DMS79 (cell line): ENCODE data around the gene RASL10B.

Source experiments
- DNase-seq: peaks from one replicate; lab custom pipeline; 2025; lab: John Stamatoyannopoulos, UW

Gene RASL10B

DNA sequence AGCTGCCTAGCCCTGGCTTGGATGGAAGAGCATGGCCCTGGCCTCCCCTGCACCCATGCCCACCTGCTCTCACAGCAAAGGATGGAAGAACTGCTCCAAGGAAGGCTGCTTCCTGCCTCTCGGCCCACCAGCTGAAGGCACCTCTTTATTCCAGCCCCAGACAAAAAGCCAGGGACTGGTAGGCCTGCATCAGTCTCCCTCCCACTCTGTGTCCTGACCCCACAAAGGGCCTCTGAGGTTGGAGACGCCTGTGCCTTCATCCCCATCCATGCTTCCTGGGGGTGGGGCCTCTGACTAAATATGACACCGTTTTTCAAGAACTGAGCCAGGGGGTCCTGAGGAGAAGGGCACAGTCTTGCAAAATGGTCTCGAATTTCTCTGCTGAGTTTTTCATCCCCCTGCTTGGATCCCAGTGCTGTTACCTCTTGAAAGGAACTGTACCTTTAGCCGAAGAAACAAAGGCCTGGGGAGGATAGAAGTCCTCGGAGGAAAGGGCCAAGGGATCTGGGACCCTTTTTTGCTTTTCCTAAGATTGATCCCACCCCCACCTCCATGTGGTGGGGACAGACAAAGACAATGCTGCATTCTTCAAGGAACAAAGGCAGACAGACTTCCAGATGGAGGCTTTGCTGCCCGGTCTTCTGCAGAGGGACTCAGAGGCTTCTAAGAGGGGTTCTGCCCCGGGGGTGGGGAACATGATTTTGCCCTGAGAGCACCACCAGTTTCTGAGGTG is 34.5 kb downstream of the RASL10B start:
- DNase-seq: no peak

DNA sequence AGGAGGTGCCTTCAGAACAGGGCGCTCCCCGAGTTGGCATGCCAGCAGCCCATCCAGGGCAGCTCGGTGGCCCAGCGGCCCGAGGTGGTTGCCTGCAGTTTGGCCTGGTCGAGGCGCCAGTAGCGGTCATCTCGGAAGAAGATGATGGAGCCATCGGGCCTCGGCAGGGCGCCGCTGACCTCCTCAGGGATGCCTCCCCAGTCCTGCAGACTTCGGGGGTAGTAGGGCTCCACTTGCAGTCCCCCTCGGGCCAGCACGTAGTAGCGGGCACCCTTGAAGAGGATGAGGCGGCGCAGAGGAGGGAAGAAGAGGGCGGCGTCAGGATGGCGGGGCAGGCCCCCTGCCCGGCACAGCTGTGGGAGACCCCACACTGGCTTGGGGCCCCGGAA is 35.0 kb downstream of the RASL10B start:
- DNase-seq: no peak

DNA sequence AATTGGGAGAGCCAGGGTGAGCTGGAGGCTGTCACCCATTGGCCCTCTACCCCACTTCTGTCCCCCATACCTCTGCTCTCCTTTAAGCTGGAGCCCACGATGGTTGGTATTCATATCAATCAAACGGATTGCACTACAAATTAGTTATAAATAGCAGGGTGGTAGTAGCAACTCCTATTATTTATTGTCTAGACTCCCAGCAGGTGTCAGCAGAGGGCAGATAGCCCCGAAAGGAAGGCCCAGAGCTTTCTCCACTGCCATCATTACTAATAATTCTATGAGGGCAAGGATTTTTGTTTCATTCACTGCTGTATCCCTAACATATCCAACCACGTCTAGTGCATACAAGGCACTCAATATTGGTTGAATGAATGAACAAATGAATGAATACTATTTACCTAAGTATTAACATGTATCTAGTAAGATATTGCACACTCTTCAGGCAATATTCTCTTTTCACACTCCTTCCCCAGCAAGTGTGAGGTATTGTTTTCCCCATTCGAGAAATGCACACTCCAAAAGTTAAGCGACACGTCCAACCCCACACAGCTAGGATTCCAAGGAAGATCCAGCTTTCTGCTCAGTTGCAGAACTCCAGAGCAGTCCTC is 35.6 kb downstream of the RASL10B start:
- DNase-seq: no peak

DNA sequence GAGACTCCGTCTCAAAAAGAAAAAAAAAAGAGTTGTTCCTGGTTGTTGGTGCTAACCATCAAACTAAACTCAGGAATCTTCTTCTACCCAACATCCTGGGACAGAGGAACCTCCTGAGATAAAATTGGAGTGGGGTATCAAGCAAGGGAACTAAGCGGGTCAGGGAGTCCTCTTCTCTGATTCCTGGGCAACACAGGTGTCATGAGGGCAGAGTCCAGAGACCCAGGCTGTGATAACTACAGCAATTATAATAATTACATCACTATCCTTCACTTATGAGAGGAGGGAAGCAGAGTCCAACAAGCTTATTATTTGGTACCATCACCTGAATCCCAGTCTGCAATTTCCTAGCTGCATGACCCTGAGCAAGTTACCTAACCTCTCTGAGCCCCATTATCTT is 37.4 kb downstream of the RASL10B start:
- no peak for DNase-seq

DNA sequence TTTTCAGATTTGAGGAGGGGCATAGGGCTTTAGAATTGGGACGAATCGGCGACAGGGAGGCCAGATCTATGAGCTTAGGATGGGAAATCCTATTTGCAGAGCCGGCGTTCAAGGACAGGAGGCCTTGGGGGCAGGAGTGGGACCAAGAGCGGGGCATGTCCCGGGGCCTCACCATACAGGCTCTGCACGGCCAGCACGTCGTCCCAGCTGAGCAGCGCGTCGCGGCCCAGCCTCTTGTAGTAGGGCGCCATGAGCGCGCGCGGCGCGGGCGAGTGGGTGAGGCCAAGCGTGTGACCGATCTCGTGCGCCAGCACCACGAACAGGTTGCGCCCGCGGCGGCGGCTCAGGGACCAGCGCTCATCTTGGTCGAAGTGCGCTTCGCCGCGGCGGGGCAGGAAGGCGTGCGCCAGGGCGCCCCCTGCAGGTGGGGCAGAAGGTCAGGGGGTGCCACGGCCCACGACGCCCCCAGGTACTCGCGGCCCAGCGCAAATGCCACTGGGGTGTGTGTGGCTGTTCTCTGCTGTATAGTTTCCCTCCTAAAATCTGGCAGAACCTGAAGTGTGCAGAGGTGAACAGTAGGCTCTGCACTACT is 38.6 kb downstream of the RASL10B start:
- no peak for DNase-seq

DNA sequence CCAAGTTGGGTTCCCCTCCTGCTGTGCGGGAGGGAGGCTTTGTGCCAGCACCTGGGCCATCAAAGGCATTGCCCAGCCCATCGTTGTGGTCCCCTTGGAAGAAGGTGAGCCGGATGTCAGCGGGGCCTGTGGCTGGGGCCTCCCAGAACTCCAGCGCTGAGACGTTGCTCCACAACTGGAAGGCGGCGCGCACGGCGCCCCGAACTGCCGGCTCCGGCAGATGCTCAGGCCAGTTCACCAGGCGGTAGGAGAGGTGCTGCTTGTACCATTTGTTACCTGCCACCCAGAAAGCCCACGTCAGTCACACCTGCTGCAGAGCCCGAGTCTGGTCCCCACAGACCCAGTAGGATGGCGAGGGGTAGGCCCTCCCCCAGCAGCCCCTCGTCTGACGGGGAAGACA is 41.7 kb downstream of the RASL10B start:
- DNase-seq: no peak

DNA sequence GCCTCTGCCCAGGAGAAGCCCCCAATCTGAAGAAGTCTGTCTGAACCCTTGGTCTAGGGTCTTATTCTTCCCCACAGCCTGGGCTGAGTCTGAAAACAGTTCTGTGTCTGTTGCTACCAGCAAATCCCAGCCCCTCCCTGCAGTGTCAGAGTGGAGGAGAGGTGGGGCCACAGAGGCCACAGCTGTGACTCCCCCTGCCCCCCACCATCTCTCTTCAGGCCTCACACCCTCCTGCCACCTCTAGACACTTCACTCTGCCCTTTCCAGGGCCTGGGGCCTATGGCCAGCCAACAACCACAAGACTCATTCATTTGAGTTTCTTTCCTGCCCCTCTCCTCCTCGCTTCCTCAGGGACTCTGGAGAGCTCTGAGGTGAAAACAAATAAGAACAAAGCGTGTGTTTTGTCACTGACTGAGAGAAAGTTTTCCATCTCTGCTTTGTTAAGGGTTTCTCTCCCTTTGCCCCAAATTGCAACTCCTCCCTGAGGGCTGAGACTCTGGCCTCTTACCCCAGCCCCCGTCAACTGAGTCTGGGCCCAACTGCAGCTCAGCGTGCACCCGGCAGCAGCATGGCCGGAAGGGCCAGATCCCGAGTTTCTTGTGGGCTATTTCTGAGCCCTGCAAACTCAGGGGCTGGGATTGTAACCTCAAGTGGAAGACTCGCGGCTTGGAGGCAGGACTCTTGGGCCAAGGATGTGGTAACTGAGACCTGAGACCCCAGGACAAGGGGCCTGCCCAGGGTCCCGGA is 42.4 kb downstream of the RASL10B start:
- DNase-seq: no peak

DNA sequence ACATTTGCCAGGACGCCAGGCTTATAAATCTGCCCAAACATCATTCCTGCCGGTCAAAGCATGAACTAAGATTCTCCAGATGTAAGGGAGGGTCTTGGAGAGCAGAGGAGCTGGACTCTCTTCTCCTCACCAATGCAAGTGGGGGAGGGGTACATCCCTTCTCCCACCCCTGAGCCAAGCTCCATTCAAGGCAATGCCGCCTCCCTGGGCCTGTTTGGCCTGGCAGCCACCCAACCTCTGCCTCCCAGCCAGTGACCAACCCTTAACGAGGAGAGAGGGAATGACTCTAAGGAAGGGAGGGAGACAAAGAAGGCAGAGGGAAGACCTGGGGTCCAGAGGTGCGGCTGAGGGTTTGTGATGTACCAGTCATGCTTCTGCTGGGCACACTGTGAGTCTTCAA is 43.1 kb downstream of the RASL10B start:
- DNase-seq: no peak

- DNase-seq: no peak
Observed at GRCh38 chr17:35775039-35775438, 43.6 kb downstream of the RASL10B start.

DNA sequence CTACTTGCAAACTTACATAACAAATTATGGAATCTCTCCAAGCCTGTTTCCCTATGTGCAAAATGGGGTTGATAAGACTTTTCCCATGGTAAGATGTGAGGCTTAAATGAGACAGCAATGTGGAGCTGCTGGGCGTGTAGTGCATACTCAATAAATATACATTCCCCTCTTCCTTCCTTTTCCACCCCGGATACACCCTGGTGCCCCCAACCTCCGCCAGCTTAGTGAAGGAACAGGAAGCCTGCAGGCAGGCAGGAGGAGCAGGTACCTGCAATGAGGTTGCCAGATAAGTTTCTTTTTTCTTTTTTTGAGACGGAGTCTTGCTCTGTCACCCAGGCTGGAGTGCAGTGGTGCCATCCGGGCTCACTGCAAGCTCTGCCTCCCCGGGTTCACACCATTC is 44.1 kb downstream of the RASL10B start:
- no peak for DNase-seq

DNA sequence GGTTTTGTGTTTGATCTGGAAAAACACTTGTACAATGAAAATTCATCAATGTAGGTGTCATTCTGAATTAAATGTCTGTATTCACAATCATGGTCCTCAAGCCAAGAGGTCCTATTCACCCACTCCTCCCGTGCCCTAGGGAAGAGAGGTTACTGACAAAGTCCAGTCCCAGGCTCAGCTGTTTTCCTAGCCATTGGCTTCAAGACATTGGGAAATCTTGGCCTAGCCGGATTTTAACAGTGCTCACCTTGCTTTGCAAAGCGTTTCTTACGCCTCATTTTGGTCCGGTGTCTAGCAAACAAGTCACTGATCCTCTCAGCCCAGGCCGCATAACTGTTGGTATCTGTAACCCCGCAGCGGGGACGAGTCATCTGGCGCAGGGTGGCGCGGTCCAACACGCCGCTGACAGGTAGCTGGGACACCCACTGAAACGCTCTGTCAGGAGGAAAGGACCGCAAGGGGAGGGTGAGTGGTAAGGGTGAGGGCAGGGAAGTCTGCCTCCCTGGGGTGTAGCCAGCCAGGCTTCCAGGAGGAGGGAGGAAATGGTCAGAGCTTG is 47.3 kb downstream of the RASL10B start:
- DNase-seq: no peak

GRCh38 chr17:35780950-35781349 is 49.5 kb downstream of the RASL10B start:
- DNase-seq: no peak

DNA sequence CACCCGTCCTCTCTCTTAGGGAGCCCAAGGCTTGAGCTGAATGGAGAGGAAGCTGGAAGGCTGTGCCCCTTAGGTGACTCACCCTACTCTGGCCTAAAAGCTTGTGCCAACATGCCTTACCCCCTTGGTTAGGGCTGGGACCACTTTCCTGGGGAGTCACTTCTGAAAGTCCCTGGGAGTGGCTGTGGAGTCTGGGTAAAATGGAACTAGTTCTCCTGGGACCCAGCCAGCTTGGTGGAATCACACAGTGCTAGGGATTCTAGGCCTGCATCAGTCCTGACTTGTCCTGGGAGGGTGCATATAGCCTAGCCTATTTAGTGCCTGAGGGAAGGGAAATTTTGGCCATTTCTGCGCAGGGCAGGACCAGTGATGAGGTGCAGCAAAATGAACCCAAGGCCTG is 53.5 kb downstream of the RASL10B start:
- DNase-seq: no peak

DNA sequence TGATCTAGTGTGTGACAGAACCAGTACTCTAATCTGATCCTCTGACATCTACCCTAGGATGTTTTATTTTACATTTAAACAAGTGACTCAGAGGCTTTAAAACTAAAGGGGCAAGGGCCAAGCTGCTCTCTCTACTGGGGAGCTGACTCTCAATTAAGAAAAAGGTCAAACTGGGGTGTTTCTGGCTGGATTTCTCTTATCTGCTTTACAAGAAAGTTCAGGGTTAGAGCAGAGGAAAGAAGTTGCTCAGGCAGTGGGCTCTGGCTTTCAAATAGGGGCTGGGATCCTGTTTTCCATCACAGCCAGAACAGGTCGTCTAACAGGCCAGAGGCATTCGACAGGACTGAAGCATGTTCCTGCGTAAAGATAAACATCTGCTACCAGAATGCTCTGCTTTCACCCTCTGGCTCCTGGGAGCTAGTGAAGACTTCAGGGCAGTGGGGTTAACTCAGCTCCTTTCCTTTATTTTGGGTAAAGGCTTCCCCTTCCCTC is 55.5 kb downstream of the RASL10B start:
- no peak for DNase-seq

GRCh38 chr17:35788477-35789368 is 57.3 kb downstream of the RASL10B start:
- no peak for DNase-seq

DNA sequence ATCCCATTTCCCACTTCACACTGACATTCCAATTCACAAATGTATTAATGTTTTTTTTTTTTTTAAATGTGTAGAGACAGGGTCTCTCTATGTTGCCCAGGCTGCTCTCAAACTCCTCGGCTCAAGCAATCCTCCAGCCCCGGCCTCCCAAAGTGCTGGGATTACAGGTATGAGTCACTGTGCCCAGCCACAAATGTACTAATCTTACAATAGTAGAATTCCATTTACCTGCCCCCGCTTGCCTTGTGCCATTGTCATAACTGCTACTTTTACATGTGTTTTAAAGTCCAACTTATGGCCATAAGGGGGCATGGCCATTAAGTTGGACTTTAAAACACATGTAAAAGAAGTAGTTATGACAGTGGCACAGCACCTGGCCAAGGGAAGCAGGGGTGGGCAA is 59.4 kb downstream of the RASL10B start:
- no peak for DNase-seq

GRCh38 chr17:35791681-35792350 is 60.4 kb downstream of the RASL10B start:
- DNase-seq: no peak
